Measurements from ENCODE around the gene LAMA5. TPM values are rescaled to one million over a fixed set of nuclear protein-coding genes. Genes with fewer than 3 reads are reported as not detected.

LAMA5 gene
- total RNA-seq, 3 donors from 2014 or later = 16.6 to 114 (median 53.3) TPM

GRCh38 chr20:62365814-62366369, 1.2 kb downstream of the LAMA5 start:
- Histone ChIP-seq H3K36me3 (no peaks in the 10 kb centered on the region), H3K27me3 (no peaks in the 10 kb centered on the region), H3K4me1 (peaks cover 38 to 58% of the 10 kb centered on the region in 2 donors), H3K4me3 (peak overlapping the region; percentile 67 to 86 (median 83)), H3K9me3 (no peaks in the 10 kb centered on the region), H3K27ac (peak overlapping the region; percentile 80 to 91)
- intact Hi-C loops (cut with DNase I; ENCODE audit: low total_unique reads) = no loop called here
- TF ChIP-seq POLR2AphosphoS5 (IDR thresholded peaks at IDR 0.05) = no peak
- TF ChIP-seq POLR2A (IDR thresholded peaks at IDR 0.05) = no peak
- no peak for DNase-seq (ENCODE audit: low spot score in 2 of 2)

- intact Hi-C loops (cut with DNase I; ENCODE audit: low total_unique reads) = no loop called here
- peaks cover 37 to 56% of the 10 kb centered on the region in 2 donors for H3K4me1 ChIP-seq
Measured at GRCh38 chr20:62364911-62365736, 2.0 kb downstream of the LAMA5 start.

GRCh38 chr20:62363920-62364851, 2.9 kb downstream of the LAMA5 start:
- Histone ChIP-seq H3K36me3 (no peaks in the 10 kb centered on the region), H3K27ac (peak overlapping the region; percentile 80 to 91), H3K9me3 (no peaks in the 10 kb centered on the region), H3K4me1 (peaks cover 29 to 54% of the 10 kb centered on the region in 2 donors), H3K27me3 (no peaks in the 10 kb centered on the region), H3K4me3 (peak overlapping the region; percentile 67 to 86 (median 83))
- intact Hi-C loops (cut with DNase I; ENCODE audit: low total_unique reads) = no loop called here
- no peak for TF ChIP-seq POLR2A (IDR thresholded peaks at IDR 0.05)
- TF ChIP-seq CTCF (IDR thresholded peaks at IDR 0.05) = no peak
- TF ChIP-seq POLR2AphosphoS5 (IDR thresholded peaks at IDR 0.05) = no peak
- no peak for DNase-seq (ENCODE audit: low spot score in 2 of 2)

More at GRCh38 chr20:62364911-62365736, 2.0 kb downstream of the LAMA5 start:
- Histone ChIP-seq H3K36me3 (no peaks in the 10 kb centered on the region), H3K9me3 (no peaks in the 10 kb centered on the region), H3K27ac (peak overlapping the region; percentile 80 to 91), H3K27me3 (no peaks in the 10 kb centered on the region), H3K4me3 (peak overlapping the region; percentile 67 to 86 (median 83))
- TF ChIP-seq POLR2A (IDR thresholded peaks at IDR 0.05) (no peak), CTCF (IDR thresholded peaks at IDR 0.05) (no peak), POLR2AphosphoS5 (IDR thresholded peaks at IDR 0.05) (no peak)
- no peak for DNase-seq (ENCODE audit: low spot score in 2 of 2)

- Histone ChIP-seq H3K27me3 (no peaks in the 10 kb centered on the region), H3K4me3 (no peak overlapping the region), H3K4me1 (peaks cover 24 to 54% of the 10 kb centered on the region in 2 donors), H3K9me3 (no peaks in the 10 kb centered on the region), H3K36me3 (no peaks in the 10 kb centered on the region), H3K27ac (peak overlapping the region; percentile 4 to 91)
- no peak for DNase-seq (ENCODE audit: low spot score in 2 of 2)
- intact Hi-C loops (cut with DNase I; ENCODE audit: low total_unique reads) = no loop called here
- TF ChIP-seq POLR2A (IDR thresholded peaks at IDR 0.05) (no peak), CTCF (IDR thresholded peaks at IDR 0.05) (no peak), POLR2AphosphoS5 (IDR thresholded peaks at IDR 0.05) (no peak)
Measured at GRCh38 chr20:62362991-62363919, 3.9 kb downstream of the LAMA5 start.

Data from breast epithelium (tissue), 4 donors.